Tibial nerve (tissue), 4 donors: ENCODE data around the gene BAHCC1.

ENCODE experiments used
- CTCF ChIP-seq, 5 experiments: fragments of 200-600 bp in 3 of 5; fragments of 450-650 bp in 2 of 5; sonication (generic) in 3 of 5; IDR thresholded peaks; one replicate each; pipeline ENCODE4 v1.5.1; 2016 to 2019; ENCODE audit warnings: antibody characterized with exemption in 5 of 5, mild to moderate bottlenecking in 3 of 5, moderate library complexity in 2 of 5
- EP300 ChIP-seq, 2 donors: sonication (generic); formaldehyde crosslinking; IDR thresholded peaks; one replicate each; pipeline ENCODE4 v1.6.1; 2017; ENCODE audit warnings: antibody characterized with exemption in 2 of 2, mild to moderate bottlenecking in 1 of 2
- POLR2A ChIP-seq, 2 donors: fragments of 450-650 bp; IDR thresholded peaks; one replicate each; pipeline ENCODE4 v1.6.1; 2017; ENCODE audit warnings: antibody characterized with exemption in 2 of 2, mild to moderate bottlenecking in 2 of 2, moderate library complexity in 2 of 2

GRCh38 chr17:81398176-81398831 lies 3.0 kb downstream of the BAHCC1 start:
- TF ChIP-seq CTCF (IDR thresholded peaks at IDR 0.05) (no peak), POLR2A (IDR thresholded peaks at IDR 0.05) (no peak), EP300 (IDR thresholded peaks at IDR 0.05) (peak in 1 of 2 donors; percentile 15)
